HG03064 (cell line): ENCODE results near the gene CERS4.
"Not testable (repeated sequence)": the region's sequence is repeated elsewhere in the genome, so short reads cannot be mapped to it uniquely, and the experiment has no call there.

Experiments used
- ATAC-seq: cut with Tn5 transposase; IDR thresholded peaks from one replicate; pipeline ENCODE4 v1.9.1; 2021; ENCODE audit warnings: low read depth; ENCODE audit not compliant: unreplicated experiment

The CERS4 gene

GRCh38 chr19:8208922-8209461 is at the start of gene CERS4:
Gene CERS4 (plus strand): TSS chr19:8209370. CDS start chr19:8251077, 41,707 bp downstream.
- ATAC-seq, result peak; percentile 53

- no peak for ATAC-seq
Observed at GRCh38 chr19:8161135-8161646, 48.0 kb upstream of the CERS4 start.

- ATAC-seq, result no peak
Observed at GRCh38 chr19:8163759-8164158, 45.4 kb upstream of the CERS4 start.

- no peak for ATAC-seq
Observed at GRCh38 chr19:8167985-8168384, 41.2 kb upstream of the CERS4 start.

- no peak for ATAC-seq
Observed at GRCh38 chr19:8168537-8168936, 40.6 kb upstream of the CERS4 start.

GRCh38 chr19:8174706-8175105 is 34.5 kb upstream of the CERS4 start:
- ATAC-seq, result no peak

GRCh38 chr19:8180018-8180417 is 29.2 kb upstream of the CERS4 start:
- no peak for ATAC-seq

- no peak for ATAC-seq
Observed at GRCh38 chr19:8184274-8184673, 24.9 kb upstream of the CERS4 start.

- ATAC-seq, result no peak
Observed at GRCh38 chr19:8185343-8186068, 23.7 kb upstream of the CERS4 start.

GRCh38 chr19:8192221-8192820 is 16.8 kb upstream of the CERS4 start:
- no peak for ATAC-seq

- peak; percentile 12 for ATAC-seq
Observed at GRCh38 chr19:8194528-8195267, 14.5 kb upstream of the CERS4 start.

- ATAC-seq, result no peak
Observed at GRCh38 chr19:8196271-8196927, 12.8 kb upstream of the CERS4 start.

- ATAC-seq, result not testable (repeated sequence)
Observed at GRCh38 chr19:8203288-8204120, 5.7 kb upstream of the CERS4 start.

- no peak for ATAC-seq
Observed at GRCh38 chr19:8204961-8205360, 4.2 kb upstream of the CERS4 start.

GRCh38 chr19:8206147-8207087 is 2.8 kb upstream of the CERS4 start:
- ATAC-seq, result no peak

- not testable (repeated sequence) for ATAC-seq
Observed at GRCh38 chr19:8207326-8207725, 1.8 kb upstream of the CERS4 start.

- ATAC-seq, result no peak
Observed at GRCh38 chr19:8208119-8208921, 850 bp upstream of the CERS4 start.
